Measurements from ENCODE around the gene ANKRD2. TPM values are rescaled to one million over a fixed set of nuclear protein-coding genes. Genes with fewer than 3 reads are reported as not detected.

ANKRD2 gene
- total RNA-seq, 3 donors from 2014 or later (not counting 1 experiment from before 2014, with no cell fraction given): not detected

- H3K4me3 Mint-ChIP-seq: no peak overlapping the region
- Histone ChIP-seq H3K27ac (ENCODE audit: low read length) (no peak overlapping the region), H3K27me3 (ENCODE audit: control insufficient read depth, insufficient read depth, low read length) (no peaks in the 10 kb centered on the region), H3K36me3 (ENCODE audit: control insufficient read depth, insufficient read depth, low read length) (no peaks in the 10 kb centered on the region), H3K4me1 (ENCODE audit: control insufficient read depth, insufficient read depth, low read length) (peaks cover 8% of the 10 kb centered on the region), H3K9me3 (ENCODE audit: control insufficient read depth, insufficient read depth, low read length) (no peaks in the 10 kb centered on the region), H3K4me3 (ENCODE audit: low read length) (no peak overlapping the region)
- no peak overlapping the region for H3K27ac Mint-ChIP-seq
- TF ChIP-seq, protein P1, sequence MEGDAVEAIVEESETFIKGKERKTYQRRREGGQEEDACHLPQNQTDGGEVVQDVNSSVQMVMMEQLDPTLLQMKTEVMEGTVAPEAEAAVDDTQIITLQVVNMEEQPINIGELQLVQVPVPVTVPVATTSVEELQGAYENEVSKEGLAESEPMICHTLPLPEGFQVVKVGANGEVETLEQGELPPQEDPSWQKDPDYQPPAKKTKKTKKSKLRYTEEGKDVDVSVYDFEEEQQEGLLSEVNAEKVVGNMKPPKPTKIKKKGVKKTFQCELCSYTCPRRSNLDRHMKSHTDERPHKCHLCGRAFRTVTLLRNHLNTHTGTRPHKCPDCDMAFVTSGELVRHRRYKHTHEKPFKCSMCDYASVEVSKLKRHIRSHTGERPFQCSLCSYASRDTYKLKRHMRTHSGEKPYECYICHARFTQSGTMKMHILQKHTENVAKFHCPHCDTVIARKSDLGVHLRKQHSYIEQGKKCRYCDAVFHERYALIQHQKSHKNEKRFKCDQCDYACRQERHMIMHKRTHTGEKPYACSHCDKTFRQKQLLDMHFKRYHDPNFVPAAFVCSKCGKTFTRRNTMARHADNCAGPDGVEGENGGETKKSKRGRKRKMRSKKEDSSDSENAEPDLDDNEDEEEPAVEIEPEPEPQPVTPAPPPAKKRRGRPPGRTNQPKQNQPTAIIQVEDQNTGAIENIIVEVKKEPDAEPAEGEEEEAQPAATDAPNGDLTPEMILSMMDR (IDR thresholded peaks at IDR 0.05): no peak
- no peaks in the 10 kb centered on the region for H3K36me3 Mint-ChIP-seq
- H3K9me3 Mint-ChIP-seq: no peaks in the 10 kb centered on the region
- ATAC-seq: no peak
- 86% methylated on average over 3 of the region's 6 CpGs for WGBS (ENCODE audit: insufficient coverage)
- H3K4me1 Mint-ChIP-seq: peaks cover 0 to 5% of the 10 kb centered on the region in 2 donors
- H3K27me3 Mint-ChIP-seq (ENCODE audit: low read depth in 2 of 2): no peaks in the 10 kb centered on the region
- no peak for DNase-seq
- intact Hi-C loops (cut with micrococcal nuclease): no loop called here
Measured at GRCh38 chr10:97539523-97540200, 32.9 kb upstream of the ANKRD2 start.

DNA sequence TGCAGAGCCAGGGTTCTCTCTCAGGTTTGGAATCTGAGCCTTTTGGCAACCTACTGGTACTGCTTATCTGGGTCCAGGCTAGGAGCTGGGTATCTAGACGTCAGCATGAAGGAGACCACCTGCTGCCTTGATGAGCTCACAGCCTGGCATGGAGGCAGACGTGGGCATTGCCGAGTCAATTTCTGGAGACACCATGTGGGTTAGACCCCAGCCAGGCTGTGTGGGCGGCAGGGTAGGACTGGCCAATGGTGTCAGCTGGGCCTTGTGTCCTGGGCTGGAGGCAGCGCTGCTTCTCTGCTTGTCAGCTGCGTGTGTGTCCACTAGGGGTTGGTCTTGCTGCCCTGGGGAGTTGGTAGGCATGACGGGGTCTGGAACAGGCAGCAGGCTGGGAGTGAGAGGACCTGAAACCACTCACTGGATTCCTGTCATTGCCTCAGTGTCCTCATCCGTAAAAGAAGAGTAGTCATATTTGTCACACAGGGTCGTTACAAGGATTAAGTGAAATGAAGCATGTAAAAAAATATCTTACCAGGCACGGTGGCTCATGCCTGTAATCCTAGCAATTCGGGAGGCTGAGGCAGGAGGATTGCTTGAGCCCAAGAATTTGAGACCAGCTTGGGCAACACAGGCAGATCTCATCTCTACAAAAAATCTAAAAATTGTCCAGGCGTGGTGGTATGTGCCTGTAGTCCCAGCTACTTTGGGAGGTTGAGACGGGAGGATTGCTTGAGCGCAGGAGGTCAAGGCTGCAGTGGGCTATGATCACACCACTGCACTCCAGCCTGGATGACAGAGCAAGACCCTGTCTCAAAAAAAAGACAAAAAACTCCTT lies 31.7 kb upstream of the ANKRD2 start:
- intact Hi-C loops (cut with micrococcal nuclease): no loop called here
- H3K9me3 Mint-ChIP-seq: no peaks in the 10 kb centered on the region
- ATAC-seq (no peak), DNase-seq (no peak)
- Histone ChIP-seq H3K4me3 (ENCODE audit: low read length) (no peak overlapping the region), H3K4me1 (ENCODE audit: control insufficient read depth, insufficient read depth, low read length) (peaks cover 8% of the 10 kb centered on the region), H3K36me3 (ENCODE audit: control insufficient read depth, insufficient read depth, low read length) (no peaks in the 10 kb centered on the region), H3K9me3 (ENCODE audit: control insufficient read depth, insufficient read depth, low read length) (no peaks in the 10 kb centered on the region), H3K27me3 (ENCODE audit: control insufficient read depth, insufficient read depth, low read length) (no peaks in the 10 kb centered on the region), H3K27ac (ENCODE audit: low read length) (no peak overlapping the region)
- H3K36me3 Mint-ChIP-seq: no peaks in the 10 kb centered on the region
- H3K4me1 Mint-ChIP-seq: peaks cover 0 to 5% of the 10 kb centered on the region in 2 donors
- H3K27me3 Mint-ChIP-seq (ENCODE audit: low read depth in 2 of 2): no peaks in the 10 kb centered on the region
- 92% methylated on average over 14 of the region's 14 CpGs for WGBS (ENCODE audit: insufficient coverage)
- H3K27ac Mint-ChIP-seq: no peak overlapping the region
- TF ChIP-seq, protein P1 (IDR thresholded peaks at IDR 0.05): no peak
- no peak overlapping the region for H3K4me3 Mint-ChIP-seq

- DNase-seq: no peak
Measured at GRCh38 chr10:97542169-97543024, 30.2 kb upstream of the ANKRD2 start.

More at GRCh38 chr10:97542169-97543024, 30.2 kb upstream of the ANKRD2 start:
- TF ChIP-seq, protein P1 (IDR thresholded peaks at IDR 0.05): no peak
- Mint-ChIP-seq H3K27me3 (ENCODE audit: low read depth in 2 of 2) (peaks cover 0 to 4% of the 10 kb centered on the region in 2 donors), H3K4me3 (no peak overlapping the region), H3K4me1 (peaks cover 0 to 5% of the 10 kb centered on the region in 2 donors), H3K36me3 (no peaks in the 10 kb centered on the region), H3K27ac (no peak overlapping the region), H3K9me3 (no peaks in the 10 kb centered on the region)
- H3K9me3 ChIP-seq (ENCODE audit: control insufficient read depth, insufficient read depth, low read length): no peaks in the 10 kb centered on the region
- intact Hi-C loops (cut with micrococcal nuclease): no loop called here
- H3K36me3 ChIP-seq (ENCODE audit: control insufficient read depth, insufficient read depth, low read length): no peaks in the 10 kb centered on the region
- H3K4me3 ChIP-seq (ENCODE audit: low read length): no peak overlapping the region
- ATAC-seq: no peak
- H3K4me1 ChIP-seq (ENCODE audit: control insufficient read depth, insufficient read depth, low read length): peaks cover 8% of the 10 kb centered on the region
- no peaks in the 10 kb centered on the region for H3K27me3 ChIP-seq (ENCODE audit: control insufficient read depth, insufficient read depth, low read length)
- no peak overlapping the region for H3K27ac ChIP-seq (ENCODE audit: low read length)
- WGBS (ENCODE audit: insufficient coverage): 84% methylated on average over 9 of the region's 9 CpGs

All from natural killer cell (primary cell).